Coronary artery (tissue), 2 donors: ENCODE results near the gene SPTLC2.
A peak's percentile ranks its signal among the peaks of the same experiment; 100 is the strongest.

Experiments
- DNase-seq: peaks from one replicate; pipeline ENCODE4 v3.0.0-alpha.2; 2017; ENCODE audit warnings: low spot score
- H3K27ac ChIP-seq, 2 donors: fragments of 200-600 bp; sonication (generic); one replicate each; pipeline ENCODE4 v1.5.1; 2016 to 2019
- H3K4me3 ChIP-seq: fragments of 200-600 bp; sonication (generic); 2 replicates; pipeline ENCODE4 v1.5.1; 2016; ENCODE audit warnings: mild to moderate bottlenecking, moderate library complexity
- CTCF ChIP-seq: fragments of 200-600 bp; sonication (generic); IDR thresholded peaks from one replicate; pipeline ENCODE4 v1.5.1; 2019; ENCODE audit warnings: antibody characterized with exemption

Gene SPTLC2

GRCh38 chr14:77612011-77612620 is 4.3 kb downstream of the SPTLC2 start:
- no peak for DNase-seq
- Histone ChIP-seq H3K27ac (no peak overlapping the region), H3K4me3 (no peak overlapping the region)
- no peak for TF ChIP-seq CTCF

GRCh38 chr14:77610553-77610952 is 5.9 kb downstream of the SPTLC2 start:
- DNase-seq, result no peak
- TF ChIP-seq CTCF, result no peak
- H3K4me3 ChIP-seq, result no peak overlapping the region
- no peak overlapping the region for H3K27ac ChIP-seq

- no peak overlapping the region for H3K4me3 ChIP-seq
- H3K27ac ChIP-seq, result no peak overlapping the region
- no peak for TF ChIP-seq CTCF
- DNase-seq, result no peak
These were observed 6.5 kb downstream of the SPTLC2 start for GRCh38 chr14:77609922-77610321.

- Histone ChIP-seq H3K27ac (peak overlapping the region in 1 of 2 donors; percentile 26), H3K4me3 (no peak overlapping the region)
- DNase-seq, result no peak
- TF ChIP-seq CTCF, result no peak
These were observed 8.6 kb downstream of the SPTLC2 start for GRCh38 chr14:77607741-77608302.

GRCh38 chr14:77605392-77605972 is 11.0 kb downstream of the SPTLC2 start:
- no peak overlapping the region for H3K27ac ChIP-seq
- no peak for TF ChIP-seq CTCF
- DNase-seq, result no peak
- H3K4me3 ChIP-seq, result no peak overlapping the region

- H3K27ac ChIP-seq, result no peak overlapping the region
- no peak for DNase-seq
- TF ChIP-seq CTCF, result no peak
- no peak overlapping the region for H3K4me3 ChIP-seq
These were observed 12.7 kb downstream of the SPTLC2 start for GRCh38 chr14:77603654-77604255.
